ENCODE data around the gene TAS2R20. TPM values are rescaled to one million over a fixed set of nuclear protein-coding genes. Genes with fewer than 3 reads are reported as not detected.
"Not testable (repeated sequence)": the region's sequence is repeated elsewhere in the genome, so short reads cannot be mapped to it uniquely, and the experiment has no call there.

The TAS2R20 gene
- 1 to 10 TPM; 1.5 to 3.7 TPM for total RNA-seq

GRCh38 chr12:10998204-10998603 is at the start of gene TAS2R20:
TSS of gene TAS2R20 (minus strand) at chr12:10998304. CDS start at chr12:10997875, 429 bp downstream.
- H3K36me3 Mint-ChIP-seq, result peaks cover 0 to 4% of the 10 kb centered on the region in 2 donors
- no peak within 1 kb of the TSS for H3K27ac Mint-ChIP-seq
- no peak for ATAC-seq
- no peak for DNase-seq (ENCODE audit: low spot score in 2 of 2)
- no peaks in the 10 kb centered on the region for H3K9me3 Mint-ChIP-seq

DNA sequence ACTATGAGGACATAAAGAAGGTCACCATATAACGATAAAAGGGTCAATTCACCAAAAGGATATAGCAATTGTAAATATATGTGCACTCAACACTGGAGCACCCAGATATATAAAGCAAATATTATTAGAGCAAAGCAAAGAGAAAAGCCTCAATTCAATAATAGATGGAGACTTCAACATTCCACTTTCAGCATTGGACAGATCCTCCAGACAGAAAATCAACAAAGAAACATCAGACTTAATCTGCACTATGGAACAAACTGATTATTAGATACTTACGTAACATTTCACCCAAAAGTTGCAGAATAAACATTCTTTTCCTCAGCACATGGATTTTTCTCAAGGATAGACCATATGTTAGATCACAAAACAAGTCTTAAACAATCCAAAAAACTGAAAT is 43.3 kb upstream of the TAS2R20 start:
- peaks cover 24 to 29% of the 10 kb centered on the region in 2 donors for H3K36me3 Mint-ChIP-seq
- H3K27ac Mint-ChIP-seq; H3K9me3 Mint-ChIP-seq; DNase-seq (ENCODE audit: low spot score in 2 of 2); ATAC-seq: not testable (repeated sequence)

- H3K9me3 Mint-ChIP-seq, result peaks cover 0 to 3% of the 10 kb centered on the region in 2 donors
- no peak overlapping the region for H3K27ac Mint-ChIP-seq
- no peak for ATAC-seq
- DNase-seq (ENCODE audit: low spot score in 2 of 2), result no peak
- peaks cover 23 to 31% of the 10 kb centered on the region in 2 donors for H3K36me3 Mint-ChIP-seq
Measured at GRCh38 chr12:11040162-11040561, 42.1 kb upstream of the TAS2R20 start.

- H3K36me3 Mint-ChIP-seq, result peaks cover 15 to 29% of the 10 kb centered on the region in 2 donors
- no peak for ATAC-seq
- no peak overlapping the region for H3K27ac Mint-ChIP-seq
- H3K9me3 Mint-ChIP-seq, result peaks cover 0 to 5% of the 10 kb centered on the region in 2 donors
- no peak for DNase-seq (ENCODE audit: low spot score in 2 of 2)
Measured at GRCh38 chr12:11039171-11039570, 41.1 kb upstream of the TAS2R20 start.

GRCh38 chr12:11033959-11034358 is 35.9 kb upstream of the TAS2R20 start:
- not testable (repeated sequence) for H3K9me3 Mint-ChIP-seq; DNase-seq (ENCODE audit: low spot score in 2 of 2); H3K27ac Mint-ChIP-seq
- peak in 1 of 2 donors; percentile 98 for ATAC-seq
- peaks cover 6 to 42% of the 10 kb centered on the region in 2 donors for H3K36me3 Mint-ChIP-seq

DNA sequence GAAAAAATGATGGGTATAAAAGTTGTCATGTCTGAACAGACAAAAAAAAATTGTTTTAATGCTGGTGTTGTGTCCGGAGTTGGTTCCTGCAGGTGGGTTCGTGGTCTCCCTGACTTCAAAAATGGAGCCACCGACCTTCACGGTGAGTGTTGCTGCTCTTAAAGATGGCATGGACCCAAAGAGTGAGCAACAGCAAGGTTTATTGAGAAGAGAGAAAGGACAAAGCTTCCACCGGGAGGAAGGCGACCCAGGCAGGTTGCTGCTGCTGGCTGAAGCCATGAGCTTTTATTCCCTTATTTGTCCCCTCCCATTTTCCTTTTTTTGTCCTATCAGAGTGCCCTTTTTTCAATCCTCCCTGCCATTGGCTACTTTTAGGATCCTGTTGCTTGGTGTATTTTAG is 33.2 kb upstream of the TAS2R20 start, which contains the start of gene TAS2R31:
TSS of gene TAS2R31 (minus strand) at position 101 of the 400 bp plus-strand sequence. CDS start at position 29, 72 bp downstream.
- Mint-ChIP-seq H3K36me3 (peaks cover 10 to 42% of the 10 kb centered on the region in 2 donors), H3K9me3 (peaks cover 0 to 9% of the 10 kb centered on the region in 2 donors), H3K27ac (no peak within 1 kb of the TSS)
- DNase-seq (ENCODE audit: low spot score in 2 of 2), result no peak
- ATAC-seq, result no peak

DNA sequence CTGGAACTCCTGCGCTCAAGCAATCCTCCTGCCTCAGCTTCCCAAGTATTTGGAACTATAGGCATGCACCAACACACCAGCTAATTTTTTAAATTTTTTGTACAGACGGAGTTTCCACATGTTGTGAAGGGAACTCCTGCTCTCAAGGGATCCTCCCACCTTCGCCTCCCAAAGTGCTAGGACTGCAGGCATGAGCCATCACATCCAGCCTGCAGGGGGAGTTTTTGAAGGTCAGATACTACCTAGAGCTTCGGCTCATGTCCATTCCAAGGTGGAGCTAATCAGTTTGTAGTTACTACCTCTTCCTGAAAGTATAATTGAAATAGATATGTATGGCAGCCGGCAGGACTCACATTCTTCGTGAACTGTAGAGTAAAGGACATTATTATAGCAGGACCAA is 28.0 kb upstream of the TAS2R20 start:
- Mint-ChIP-seq H3K27ac (peak overlapping the region in 1 of 2 donors; percentile 24), H3K9me3 (peaks cover 6% of the 10 kb centered on the region in 2 donors), H3K36me3 (peaks cover 17 to 25% of the 10 kb centered on the region in 2 donors)
- no peak for DNase-seq (ENCODE audit: low spot score in 2 of 2)
- no peak for ATAC-seq

GRCh38 chr12:11023387-11023786 is 25.3 kb upstream of the TAS2R20 start:
- Mint-ChIP-seq H3K27ac (no peak overlapping the region), H3K36me3 (peaks cover 11 to 17% of the 10 kb centered on the region in 2 donors)
- ATAC-seq, result no peak

GRCh38 chr12:11022520-11022919 is 24.4 kb upstream of the TAS2R20 start, which contains the start of gene TAS2R19:
TSS of gene TAS2R19 (minus strand) at chr12:11022620. CDS start at chr12:11022571, 49 bp downstream.
- peaks cover 11 to 23% of the 10 kb centered on the region in 2 donors for H3K36me3 Mint-ChIP-seq
- no peak within 1 kb of the TSS for H3K27ac Mint-ChIP-seq
- DNase-seq (ENCODE audit: low spot score in 2 of 2), result no peak
- ATAC-seq, result no peak
- H3K9me3 Mint-ChIP-seq, result peaks cover 6% of the 10 kb centered on the region in 2 donors

More at GRCh38 chr12:11023387-11023786, 25.3 kb upstream of the TAS2R20 start:
- peaks cover 6% of the 10 kb centered on the region in 2 donors for H3K9me3 Mint-ChIP-seq
- DNase-seq (ENCODE audit: low spot score in 2 of 2), result no peak

DNA sequence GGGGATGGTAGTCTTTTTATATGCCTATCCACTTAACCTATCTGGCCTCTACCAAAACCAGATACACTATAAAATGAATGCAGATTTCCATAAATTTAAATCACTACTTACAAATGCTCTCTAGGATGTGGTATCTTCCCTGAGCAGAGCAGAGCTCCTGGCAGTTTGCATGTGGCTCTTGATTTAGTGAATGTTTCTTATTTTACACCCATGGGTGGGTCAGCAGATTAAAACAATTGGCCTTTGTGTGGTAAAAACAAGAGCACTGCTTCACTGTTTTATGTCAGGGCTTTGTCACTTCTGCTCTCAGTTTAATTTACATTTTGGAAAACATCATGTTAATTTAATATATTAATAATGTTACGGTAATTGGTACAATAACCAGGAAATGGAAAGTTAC is 18.8 kb upstream of the TAS2R20 start:
- no peaks in the 10 kb centered on the region for H3K9me3 Mint-ChIP-seq
- DNase-seq (ENCODE audit: low spot score in 2 of 2) (no peak), ATAC-seq (no peak)
- peaks cover 5 to 15% of the 10 kb centered on the region in 2 donors for H3K36me3 Mint-ChIP-seq
- no peak overlapping the region for H3K27ac Mint-ChIP-seq

GRCh38 chr12:11015775-11016430 is 17.8 kb upstream of the TAS2R20 start:
- no peak for ATAC-seq
- peaks cover 5 to 15% of the 10 kb centered on the region in 2 donors for H3K36me3 Mint-ChIP-seq
- no peak overlapping the region for H3K27ac Mint-ChIP-seq
- no peaks in the 10 kb centered on the region for H3K9me3 Mint-ChIP-seq
- no peak for DNase-seq (ENCODE audit: low spot score in 2 of 2)

- H3K36me3 Mint-ChIP-seq, result peaks cover 5 to 15% of the 10 kb centered on the region in 2 donors
- peak overlapping the region in 1 of 2 donors; percentile 44 for H3K27ac Mint-ChIP-seq
- ATAC-seq (no peak), DNase-seq (ENCODE audit: low spot score in 2 of 2) (no peak)
- no peaks in the 10 kb centered on the region for H3K9me3 Mint-ChIP-seq
Measured at GRCh38 chr12:11014234-11014633, 16.1 kb upstream of the TAS2R20 start.

- peaks cover 3 to 6% of the 10 kb centered on the region in 2 donors for H3K36me3 Mint-ChIP-seq
- no peak for DNase-seq (ENCODE audit: low spot score in 2 of 2)
- ATAC-seq, result no peak
- H3K9me3 Mint-ChIP-seq, result no peaks in the 10 kb centered on the region
- H3K27ac Mint-ChIP-seq, result no peak overlapping the region
Measured at GRCh38 chr12:11007608-11008007, 9.5 kb upstream of the TAS2R20 start.

GRCh38 chr12:10994307-10994706 is 3.8 kb downstream of the TAS2R20 start:
- Mint-ChIP-seq H3K9me3 (peaks cover 0 to 5% of the 10 kb centered on the region in 2 donors), H3K27ac (no peak overlapping the region), H3K36me3 (peaks cover 6 to 17% of the 10 kb centered on the region in 2 donors)
- ATAC-seq (no peak), DNase-seq (ENCODE audit: low spot score in 2 of 2) (no peak)

DNA sequence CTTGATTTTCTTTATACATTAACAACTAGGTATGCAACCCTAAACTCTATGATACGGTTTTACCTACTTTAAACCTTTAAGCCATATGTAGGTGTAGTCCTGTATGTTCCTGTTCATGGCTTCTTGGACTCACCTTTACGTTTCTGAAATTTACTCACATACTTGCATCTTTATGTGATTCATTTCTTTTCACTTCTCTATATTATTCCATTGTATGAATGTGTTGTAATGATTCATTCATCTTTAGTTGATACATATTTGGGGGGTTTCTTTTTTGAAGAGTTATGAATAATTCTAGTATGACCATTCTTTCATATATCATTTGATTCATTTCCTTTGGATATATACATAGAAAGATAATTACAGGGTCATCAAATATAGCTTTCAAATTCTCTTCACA is 9.0 kb downstream of the TAS2R20 start:
- peaks cover 0 to 5% of the 10 kb centered on the region in 2 donors for H3K9me3 Mint-ChIP-seq
- peaks cover 10 to 14% of the 10 kb centered on the region in 2 donors for H3K36me3 Mint-ChIP-seq
- no peak for DNase-seq (ENCODE audit: low spot score in 2 of 2)
- ATAC-seq, result peak; percentile 78 to 92
- no peak overlapping the region for H3K27ac Mint-ChIP-seq

DNA sequence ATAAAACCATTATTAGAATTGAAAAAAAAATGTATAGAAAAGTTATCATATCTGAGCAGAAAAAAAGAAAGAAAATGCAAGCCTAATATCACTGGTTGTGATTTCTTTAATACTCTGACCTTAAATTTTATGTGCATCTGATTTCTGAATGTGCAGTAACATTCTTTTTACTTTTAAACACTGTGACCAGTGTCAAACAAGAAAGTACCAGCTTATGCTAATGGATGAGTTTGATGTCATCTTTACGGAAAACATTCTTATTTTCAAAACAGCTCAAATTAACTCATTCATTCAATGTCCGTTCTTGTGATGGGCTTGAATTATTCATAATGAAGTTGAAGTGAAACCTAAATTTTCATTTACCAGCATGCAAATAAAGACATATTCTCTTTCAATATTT is 11.3 kb downstream of the TAS2R20 start, which contains the start of gene TAS2R50:
TSS of gene TAS2R50 (minus strand) at position 101 of the 400 bp plus-strand sequence. CDS start at position 49, 52 bp downstream.
- Mint-ChIP-seq H3K36me3 (peaks cover 10 to 13% of the 10 kb centered on the region in 2 donors), H3K27ac (no peak within 1 kb of the TSS), H3K9me3 (peaks cover 0 to 5% of the 10 kb centered on the region in 2 donors)
- ATAC-seq (no peak), DNase-seq (ENCODE audit: low spot score in 2 of 2) (no peak)

DNA sequence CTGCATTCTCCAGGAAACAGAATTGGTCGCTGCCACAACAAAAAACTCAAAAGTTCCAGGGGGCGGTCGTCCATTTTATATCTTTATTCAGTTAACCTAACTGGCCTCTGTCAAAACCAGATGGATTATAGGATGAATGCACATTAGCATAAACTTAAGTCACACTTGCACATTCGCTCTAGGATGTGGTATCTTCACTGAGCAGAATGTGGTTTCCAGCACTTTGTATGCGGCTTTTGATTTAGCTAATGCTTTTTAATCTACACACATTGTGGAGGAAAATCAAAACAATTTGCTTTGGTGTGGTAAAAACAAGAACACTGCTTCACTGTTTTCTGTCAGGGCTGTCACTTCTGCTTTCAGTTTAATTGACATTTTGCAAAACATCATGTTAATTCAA is 15.9 kb downstream of the TAS2R20 start:
- Mint-ChIP-seq H3K36me3 (peaks cover 3 to 6% of the 10 kb centered on the region in 2 donors), H3K27ac (no peak overlapping the region), H3K9me3 (no peaks in the 10 kb centered on the region)
- peak; percentile 90 to 97 for ATAC-seq
- peak in 1 of 2 donors; percentile 39 for DNase-seq (ENCODE audit: low spot score in 2 of 2)

All from activated naive CD4-positive, alpha-beta T cell treated with anti-CD3 and anti-CD28 coated beads, Interleukin-2, amount 50 U/mL, for 72 hours (primary cell).